NCI-H1436 (cell line): ENCODE measurements around the gene ANKRD18A.
"Not testable (repeated sequence)": the region's sequence is repeated elsewhere in the genome, so short reads cannot be mapped to it uniquely, and the experiment has no call there.

ENCODE experiments used
- DNase-seq: peaks from one replicate; lab custom pipeline; 2025; lab: John Stamatoyannopoulos, UW

The ANKRD18A gene

DNA sequence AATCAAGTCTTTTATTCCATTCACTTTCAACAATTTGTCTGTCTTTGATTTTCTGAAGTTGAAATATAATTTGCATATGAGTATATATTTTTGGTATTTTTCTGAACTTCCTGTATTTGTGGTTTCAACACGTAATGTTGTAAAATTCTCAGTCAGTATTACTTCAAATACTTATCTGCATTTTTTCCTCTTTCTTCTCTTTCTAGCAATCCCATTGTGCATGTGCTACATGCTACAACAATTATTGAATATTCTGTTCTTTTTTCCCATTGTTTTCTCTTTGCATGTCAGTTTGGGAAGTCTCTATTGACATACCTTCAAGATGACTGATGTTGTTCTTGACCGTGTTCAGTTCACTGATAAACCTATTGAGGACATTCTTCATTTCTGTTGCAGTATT lies 5.6 kb upstream of the ANKRD18A start:
- no peak for DNase-seq

DNA sequence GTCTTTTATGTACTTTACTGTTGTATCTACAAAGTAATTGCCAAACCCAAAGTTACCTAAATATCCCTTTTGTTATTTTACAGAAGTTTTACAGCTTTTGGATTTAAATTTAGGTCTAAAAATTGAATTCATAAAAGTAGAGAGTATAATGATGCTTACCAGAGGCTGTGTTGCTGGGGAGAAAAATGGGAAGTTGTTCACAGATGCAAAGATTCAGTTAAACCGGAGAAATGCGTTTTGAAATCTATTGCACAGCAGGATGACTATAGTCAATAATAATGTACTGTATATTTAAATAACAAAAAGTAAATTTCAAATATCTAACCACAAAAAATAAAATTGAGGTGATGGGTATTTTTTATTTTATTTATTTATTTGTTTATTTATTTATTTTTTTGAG lies 2.6 kb upstream of the ANKRD18A start:
- no peak for DNase-seq

DNA sequence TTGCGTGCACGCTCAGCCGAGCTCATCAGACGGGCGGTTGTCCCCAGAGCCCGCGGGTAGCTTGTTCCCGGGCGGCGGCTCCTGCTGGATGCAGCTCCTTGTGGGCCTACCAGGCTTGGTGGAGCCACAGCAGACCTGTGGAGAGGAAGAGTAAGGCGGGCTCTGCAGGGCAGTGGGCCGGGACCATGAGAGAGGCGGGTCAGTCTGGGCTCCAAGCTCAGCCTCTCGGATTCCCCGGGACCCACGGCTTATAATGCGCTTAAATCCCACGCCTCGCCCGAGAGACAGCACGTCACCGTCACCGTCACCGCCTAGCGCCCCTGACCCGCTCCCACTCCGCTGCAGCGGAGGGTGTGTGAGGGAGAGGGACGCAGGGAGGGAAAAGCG lies 1.9 kb upstream of the ANKRD18A start:
- DNase-seq: no peak

DNA sequence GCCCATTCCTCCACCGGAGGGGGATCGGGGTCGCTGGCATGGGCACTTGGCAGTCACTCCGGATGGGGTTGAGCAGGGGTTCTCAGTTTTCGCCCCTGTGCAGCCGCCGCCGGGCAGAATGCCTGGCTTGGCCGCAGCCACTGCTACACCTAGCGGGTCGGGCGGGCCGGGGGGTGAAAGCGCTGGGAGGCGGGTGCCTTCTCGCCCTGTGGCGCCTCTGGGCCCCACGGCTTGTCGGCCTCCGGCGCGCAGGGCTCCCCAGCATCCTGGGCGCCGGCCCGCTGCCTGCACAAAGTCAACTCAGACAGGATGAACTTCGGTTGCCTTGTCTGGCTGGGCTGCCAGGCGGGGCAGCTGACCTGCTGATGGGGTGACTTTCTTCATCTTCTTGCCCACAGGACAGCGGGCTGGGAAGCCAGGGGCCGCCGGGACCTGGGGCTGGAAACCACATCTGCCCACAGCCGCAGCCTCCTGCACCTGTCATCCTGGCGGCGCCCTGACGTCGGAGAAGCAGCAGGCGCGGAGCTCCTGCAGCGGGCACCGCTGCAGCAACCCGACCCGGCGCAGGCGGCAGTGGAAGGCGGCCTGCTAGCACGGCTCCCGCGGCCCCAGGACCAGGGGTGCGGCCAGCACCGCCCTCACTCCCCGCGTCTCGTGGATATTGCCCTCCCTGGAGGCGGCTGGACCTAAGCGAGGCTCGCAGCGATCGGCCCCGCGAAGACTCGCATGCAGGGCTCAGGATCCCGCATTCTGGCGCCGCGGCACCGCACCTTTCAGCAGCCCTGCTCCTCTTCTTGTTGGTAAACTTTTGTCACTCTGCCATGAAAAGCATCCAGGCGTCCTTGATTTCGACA lies 1.3 kb upstream of the ANKRD18A start:
- no peak for DNase-seq

DNA sequence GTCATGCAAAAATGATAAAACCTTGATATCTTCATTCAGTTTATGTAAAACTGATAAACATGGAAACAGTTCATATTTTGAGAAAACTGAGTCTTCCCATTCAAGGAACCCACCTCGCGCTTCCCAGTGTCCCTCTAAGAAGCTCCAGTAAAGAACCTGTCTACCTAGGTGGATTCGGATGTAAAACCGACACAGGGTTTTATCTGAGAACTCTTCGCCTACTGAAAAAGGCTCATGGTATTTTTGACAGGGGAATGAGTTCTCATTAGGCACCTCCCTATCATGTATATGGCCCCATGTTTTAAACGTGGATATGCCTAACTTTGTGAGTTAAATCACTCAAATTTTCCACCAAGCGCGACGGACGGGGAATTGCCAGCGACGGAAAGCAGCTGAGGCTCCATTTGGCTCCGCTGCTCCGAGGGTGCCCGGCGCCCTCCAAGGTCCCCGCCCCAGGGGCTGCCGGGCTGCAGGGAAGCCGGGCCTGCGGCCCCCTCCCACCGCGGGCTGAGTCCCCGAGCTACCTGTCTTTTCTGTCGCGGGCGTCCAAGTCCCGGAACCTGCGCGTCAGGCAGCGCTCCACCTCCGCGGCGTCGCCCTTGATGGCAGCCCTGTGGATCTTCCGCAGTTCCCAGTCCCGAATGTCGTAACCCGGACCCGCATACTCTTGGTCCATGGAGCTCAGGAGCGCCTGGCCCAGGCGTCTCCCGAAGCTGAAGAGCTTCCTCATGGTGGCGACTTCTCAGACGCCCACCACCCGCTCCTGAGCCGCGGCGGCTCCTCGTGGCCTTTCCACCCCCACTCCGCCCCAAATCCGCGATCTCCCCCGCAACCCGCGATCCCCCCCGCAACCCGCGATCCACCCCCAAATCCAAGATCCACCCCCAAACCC lies 594 bp downstream of the ANKRD18A start:
- DNase-seq: no peak

DNA sequence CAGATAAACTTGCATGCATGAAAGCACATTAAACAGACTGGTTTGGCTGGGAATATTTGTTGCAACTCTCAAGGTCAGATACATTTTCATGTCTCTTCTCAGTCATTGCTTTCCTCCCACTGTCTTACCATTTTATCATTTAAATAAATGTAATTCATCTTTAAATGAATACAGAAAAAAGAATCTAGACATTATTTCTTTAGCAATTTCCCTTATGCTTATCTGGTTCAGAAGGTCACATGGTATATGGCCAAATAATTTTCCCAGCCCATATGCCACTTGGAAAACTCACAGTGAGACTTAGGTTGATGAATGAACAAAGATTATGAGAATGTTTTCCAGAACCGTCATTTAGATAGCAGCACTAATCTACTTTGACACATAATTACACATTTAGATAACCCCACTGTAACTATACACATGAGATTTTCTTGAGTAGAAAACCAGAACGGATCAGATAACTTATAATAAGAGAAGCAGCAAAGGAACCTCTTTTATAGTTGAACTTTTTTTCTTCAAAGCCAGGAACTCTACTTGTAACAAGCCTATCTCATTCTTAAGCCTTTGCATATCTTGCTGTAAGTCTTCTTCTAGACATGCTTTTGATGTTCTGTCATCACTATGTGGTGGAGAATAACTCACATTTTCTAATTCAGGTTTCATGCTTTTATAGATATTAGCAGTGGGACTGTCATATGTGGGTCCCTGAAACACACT lies 22.2 kb downstream of the ANKRD18A start:
- DNase-seq: not testable (repeated sequence)

DNA sequence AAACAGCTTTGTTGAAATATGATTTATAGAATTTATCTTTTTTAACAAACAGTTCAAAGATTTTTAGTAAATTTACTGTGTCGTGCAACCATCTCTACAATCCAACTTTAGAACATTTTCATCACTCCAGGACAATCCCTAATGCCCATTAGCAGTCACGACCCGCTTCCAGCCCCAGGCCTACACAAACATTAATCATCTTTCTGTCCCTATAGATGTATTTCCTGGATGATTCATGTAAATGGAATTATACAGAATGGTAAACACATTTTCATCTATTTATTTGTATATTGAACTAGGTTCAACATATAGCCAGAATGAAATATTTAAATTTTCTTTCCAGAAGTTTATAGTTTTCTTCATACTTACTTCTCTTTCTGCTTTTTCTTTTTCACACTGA lies 25.3 kb downstream of the ANKRD18A start:
- DNase-seq: not testable (repeated sequence)

DNA sequence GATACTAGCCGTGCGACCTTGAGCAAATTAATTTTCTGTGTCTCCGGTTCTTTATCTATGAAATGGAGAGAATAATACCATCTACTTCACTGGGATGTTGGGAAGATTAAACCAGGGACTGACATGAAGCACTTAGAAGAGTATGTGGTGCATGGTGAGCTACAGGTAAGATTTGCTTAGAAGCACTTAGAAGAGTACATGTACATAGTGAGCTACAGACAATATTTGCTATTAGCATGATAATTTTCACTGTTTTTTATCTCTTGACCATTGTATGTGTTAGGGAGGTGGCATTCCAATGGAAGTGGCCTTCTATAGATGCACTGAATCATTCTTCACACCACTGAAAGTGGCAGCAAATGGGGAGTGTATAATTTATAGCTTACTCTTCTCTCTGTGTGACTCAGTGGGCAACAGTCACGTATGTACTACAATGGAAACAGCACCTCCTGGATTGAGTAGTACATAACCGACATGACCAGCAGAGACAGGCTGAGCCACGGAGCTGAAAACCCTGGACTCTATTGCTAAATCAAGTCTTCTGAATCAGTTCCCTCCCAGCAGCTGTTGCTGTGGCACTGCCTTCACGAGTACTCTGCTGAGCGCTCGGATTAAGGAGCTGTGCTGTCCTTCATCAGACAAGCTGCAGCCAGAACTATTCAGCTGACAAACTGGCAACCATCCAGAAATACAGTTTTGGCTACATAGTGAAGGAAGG lies 28.9 kb downstream of the ANKRD18A start:
- DNase-seq: not testable (repeated sequence)

DNA sequence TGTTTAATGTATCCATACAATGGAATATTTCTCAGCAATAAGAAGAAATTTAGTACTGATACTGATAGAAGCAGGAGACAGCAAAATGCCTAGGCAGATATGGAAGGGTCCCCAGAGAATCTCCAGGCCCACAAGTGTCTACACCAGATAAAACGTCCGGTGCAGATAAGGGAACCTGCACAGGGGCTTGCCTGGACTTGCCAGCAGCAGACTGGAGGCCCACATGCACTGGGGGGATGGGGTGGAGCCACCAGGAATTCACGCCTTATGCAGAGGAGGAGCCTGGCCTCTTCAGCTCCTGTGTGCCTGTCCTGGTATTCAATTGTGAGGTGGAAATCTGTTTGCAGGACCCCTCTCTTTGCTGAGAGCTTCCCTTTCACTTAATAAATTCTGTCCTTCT lies 36.6 kb downstream of the ANKRD18A start:
- DNase-seq: not testable (repeated sequence)

DNA sequence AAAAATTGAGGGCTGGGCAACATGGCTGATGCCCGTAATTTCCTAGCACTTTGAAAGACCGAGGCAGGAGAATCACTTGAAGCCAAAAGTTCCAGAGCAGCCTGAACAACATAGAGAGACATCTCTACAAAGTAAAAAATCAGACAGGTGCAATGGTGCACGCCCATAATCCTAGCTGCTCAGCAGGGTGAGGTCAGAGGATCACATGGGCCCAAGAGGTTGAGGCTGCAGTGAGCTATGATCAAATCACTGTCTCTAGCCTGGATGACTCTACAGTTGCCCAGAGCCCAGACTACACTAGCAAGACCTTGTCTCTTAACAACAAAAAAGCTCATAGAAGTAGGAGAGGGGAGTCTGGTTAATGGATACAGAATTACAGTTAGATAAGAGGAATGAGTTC lies 40.3 kb downstream of the ANKRD18A start:
- not testable (repeated sequence) for DNase-seq

DNA sequence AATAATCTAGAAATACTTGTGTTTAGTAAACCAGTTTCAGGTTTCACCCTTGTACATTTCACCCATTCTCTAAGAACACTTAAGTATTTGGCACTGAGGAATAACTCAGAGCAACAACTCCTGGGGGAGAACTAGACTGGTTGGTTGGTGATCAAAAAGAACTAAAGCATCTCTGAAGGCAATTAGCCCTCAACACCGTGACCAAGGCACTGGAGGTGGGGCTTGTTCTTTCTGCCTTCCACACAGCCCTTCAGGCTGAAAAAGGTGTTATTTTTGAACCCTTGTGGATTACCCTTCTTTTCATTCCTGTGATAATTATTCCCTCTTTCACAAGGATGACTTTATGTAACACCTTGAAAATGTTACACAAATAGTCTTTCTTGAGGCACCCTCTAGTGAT lies 44.2 kb downstream of the ANKRD18A start:
- not testable (repeated sequence) for DNase-seq

DNA sequence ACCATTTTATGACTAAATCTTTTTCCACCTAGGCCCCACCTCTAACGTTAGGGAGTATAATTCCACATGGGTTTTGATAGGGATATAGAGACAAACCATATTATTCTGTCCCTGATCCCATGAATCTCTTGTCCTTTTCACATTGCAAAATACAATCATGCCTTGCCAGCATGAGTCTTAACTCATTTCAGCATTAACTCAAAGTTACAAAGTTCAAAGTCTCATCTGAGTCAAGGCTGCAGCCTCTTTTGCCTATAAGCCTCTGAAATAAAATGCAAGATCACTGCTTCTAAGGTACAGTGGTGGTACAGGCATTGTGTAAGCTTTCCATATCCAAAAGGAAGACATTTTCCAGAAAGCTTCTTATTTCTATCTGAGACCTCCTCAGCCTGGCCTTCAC lies 54.3 kb downstream of the ANKRD18A start:
- DNase-seq: not testable (repeated sequence)

DNA sequence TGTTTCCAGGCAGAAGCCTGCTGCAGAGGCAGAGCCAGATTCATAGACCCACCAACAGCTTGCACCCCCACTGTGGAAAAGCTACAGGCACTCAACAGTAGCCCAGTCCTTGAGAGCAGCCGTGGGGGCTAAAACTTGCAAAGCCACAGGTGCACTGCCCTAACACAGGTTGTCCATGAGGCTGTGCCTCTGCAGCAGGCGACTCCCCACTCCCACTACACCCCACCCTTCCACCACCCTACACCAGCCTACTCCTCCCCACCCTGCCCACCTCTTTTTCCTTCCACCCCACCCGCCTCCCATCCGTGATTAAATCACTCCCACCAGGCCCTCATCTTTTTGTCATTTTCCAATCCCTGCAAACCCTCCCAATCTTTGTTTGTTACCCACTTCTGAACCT lies 55.2 kb downstream of the ANKRD18A start:
- DNase-seq: not testable (repeated sequence)

DNA sequence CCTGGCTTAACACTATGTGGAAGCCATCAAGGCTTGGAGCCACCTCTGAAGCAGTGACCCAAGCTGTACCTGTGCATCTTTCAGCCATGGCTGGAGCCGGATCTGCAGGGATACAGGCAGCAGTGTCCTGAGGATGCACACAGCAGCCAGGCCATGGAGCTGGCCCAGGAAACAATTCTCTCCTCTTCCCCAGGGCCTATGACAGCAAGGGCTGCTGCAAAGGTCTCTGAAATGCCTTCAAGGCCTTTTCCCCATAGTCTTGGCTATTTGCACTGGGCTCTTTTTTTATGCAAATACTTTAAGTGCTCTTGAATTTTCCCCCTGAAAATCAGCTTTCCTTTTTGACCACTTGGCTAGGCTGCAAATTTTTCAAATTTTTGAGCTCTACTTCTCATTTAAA lies 56.5 kb downstream of the ANKRD18A start:
- DNase-seq: not testable (repeated sequence)

DNA sequence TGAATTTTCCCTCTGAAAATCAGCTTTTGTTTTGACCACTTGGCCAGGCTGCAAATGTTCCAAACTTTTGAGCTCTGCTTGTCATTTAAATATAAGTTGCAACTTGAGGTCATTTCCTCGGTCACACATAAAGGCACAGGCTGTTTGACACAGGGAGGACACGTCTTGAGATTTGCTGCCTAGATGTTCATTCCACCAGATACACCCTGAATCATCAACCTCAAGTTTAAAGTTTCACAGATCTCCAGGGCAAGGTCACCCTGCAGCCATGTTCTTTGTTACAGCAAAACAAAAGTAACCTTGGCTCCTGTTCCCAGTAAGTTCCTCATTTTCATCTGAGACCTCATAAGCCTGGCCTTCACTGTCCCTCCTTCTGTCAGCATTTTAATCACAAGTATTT lies 59.3 kb downstream of the ANKRD18A start:
- not testable (repeated sequence) for DNase-seq

DNA sequence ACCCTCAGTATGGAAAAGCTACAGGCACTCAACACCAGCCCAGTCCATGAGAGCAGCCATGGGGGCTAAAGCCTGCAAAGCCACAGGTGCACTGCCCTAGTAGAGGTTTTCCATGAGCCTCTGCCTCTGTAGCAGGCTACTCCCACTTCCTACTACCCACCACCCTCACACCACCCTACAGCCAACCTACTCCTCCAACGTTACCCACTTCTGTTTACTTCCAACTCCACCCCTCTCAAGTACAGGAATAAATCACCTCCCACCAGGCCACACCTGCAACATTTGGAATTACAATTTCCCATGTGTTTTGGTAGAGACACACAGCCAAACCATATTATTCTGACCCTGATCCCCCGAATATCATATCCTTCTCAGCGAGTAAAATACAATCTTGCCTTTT lies 61.2 kb downstream of the ANKRD18A start:
- not testable (repeated sequence) for DNase-seq

DNA sequence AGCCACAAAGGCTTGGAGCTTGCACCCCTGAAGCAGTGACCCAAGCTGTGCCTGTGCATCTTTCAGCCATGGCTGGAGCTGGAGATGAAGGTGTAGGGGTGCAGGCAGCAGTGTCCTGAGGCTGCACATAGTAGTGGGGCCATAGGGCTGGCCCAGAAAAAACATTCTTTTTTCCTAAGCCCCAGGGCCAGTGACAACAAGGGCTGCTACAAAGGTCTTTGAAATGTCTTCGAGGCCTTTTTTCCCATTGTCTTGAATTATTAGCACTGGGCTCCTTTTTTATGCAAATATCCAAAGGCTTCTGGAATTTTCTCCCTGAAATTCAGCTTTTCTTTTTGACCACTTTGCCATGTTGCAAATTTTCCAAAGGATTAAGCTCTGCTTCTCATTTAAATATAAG lies 62.6 kb downstream of the ANKRD18A start:
- DNase-seq: not testable (repeated sequence)

DNA sequence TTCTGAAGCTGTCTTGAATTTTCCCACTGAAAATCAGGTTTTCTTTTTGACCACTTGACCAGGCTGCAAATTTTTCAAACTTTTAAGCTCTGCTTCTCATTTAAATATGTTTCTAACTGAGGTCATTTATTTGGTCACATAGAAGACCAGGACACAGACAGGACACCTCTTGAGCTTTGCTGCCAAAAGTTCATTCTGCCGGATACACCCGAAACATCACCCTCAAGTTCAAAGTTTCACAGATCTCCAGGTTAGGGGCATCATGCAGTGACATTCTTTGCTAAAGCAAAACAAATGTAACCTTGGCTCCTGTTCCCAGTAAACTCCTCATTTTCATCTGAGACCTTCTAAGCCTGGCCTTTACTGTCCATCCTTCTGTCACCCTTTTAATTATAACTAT lies 65.4 kb downstream of the ANKRD18A start:
- DNase-seq: not testable (repeated sequence)

DNA sequence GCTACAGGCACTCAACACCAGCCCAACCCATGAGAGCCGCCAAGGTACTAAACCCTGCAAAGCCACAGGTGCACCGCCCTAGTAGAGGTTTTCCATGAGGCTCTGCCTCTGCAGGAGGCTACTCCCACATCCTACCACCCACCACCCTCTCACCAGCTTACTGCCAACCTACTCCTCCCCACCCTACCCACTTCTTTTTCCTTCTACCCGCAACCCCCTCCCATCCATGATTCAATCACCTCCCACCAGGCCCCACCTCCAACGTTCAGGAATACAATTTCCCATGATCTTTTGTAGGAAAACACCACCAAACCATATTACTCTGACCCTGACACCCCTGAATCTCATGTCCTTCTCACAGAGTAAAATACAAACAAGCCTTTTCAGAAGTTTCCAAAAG lies 67.4 kb downstream of the ANKRD18A start:
- DNase-seq: not testable (repeated sequence)

DNA sequence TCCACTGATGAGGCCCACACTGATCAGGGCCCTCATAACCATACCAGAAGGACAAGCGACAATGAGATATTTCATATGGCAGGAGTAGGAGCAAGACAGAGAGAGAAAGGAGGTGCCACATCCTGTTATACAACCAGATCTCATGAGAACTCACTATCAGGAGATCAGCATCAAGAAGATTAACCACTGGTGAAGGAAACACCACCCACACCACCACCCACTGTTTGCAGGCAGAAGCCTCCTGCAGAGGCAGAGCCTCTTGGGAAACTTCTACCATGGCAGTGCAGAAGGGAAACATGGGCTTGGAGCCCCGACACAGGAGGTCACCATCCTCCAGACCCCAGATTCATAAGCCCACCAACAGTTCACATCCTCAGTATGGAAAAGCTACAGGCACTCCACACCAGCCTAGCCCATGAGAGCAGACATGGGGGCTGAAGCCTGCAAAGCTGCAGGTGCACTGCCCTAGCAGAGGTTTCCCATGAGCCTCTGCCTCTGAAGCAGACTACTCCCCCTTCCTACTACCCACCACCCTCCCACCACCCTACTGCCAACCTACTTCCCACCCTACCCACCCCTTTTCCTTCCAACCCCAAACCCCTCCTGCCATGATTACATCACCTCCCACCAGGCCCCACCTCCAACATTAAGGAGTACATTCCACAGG lies 73.8 kb downstream of the ANKRD18A start:
- not testable (repeated sequence) for DNase-seq

DNA sequence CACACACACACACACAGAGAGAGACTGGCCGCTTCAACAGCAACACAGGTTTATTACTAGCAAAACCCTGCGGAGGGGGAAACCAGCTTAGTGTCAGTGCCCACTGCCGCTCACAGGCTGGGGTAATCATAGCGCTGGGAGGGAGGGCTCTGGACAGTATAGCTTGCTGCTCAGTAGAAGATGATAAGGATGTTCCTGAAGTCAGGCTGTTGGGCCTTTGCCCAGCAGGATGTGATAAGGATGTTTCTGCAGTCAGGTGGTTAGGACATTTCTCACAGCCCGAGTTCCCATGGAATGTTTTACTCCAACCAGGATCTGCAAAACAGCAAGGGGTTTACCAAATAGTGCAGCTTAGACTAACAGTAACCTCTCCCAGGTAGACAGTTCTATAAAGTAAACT lies 79.9 kb downstream of the ANKRD18A start:
- not testable (repeated sequence) for DNase-seq
